Ishikawa (cell line): ENCODE data around the gene TBX20.

Experiments used
- CEBPB ChIP-seq: IDR thresholded peaks from 2 replicates; pipeline ENCODE4 v1.6.1; 2012
- CREB1 ChIP-seq: IDR thresholded peaks from 2 replicates; pipeline ENCODE4 v1.6.1; 2012; ENCODE audit warnings: low read depth
- EGR1 ChIP-seq: IDR thresholded peaks from 2 replicates; pipeline ENCODE4 v1.6.1; 2012
- EP300 ChIP-seq: IDR thresholded peaks from 2 replicates; pipeline ENCODE4 v1.6.1; 2012; ENCODE audit warnings: borderline replicate concordance
- FOXM1 ChIP-seq: IDR thresholded peaks from 2 replicates; pipeline ENCODE4 v1.6.1; 2012; ENCODE audit warnings: low read depth, borderline replicate concordance
- MAX ChIP-seq: IDR thresholded peaks from 2 replicates; pipeline ENCODE4 v1.6.1; 2012
- NFIC ChIP-seq: IDR thresholded peaks from 2 replicates; pipeline ENCODE4 v1.6.1; 2012
- RAD21 ChIP-seq: IDR thresholded peaks from 2 replicates; pipeline ENCODE4 v1.6.1; 2012; ENCODE audit warnings: low read depth
- REST ChIP-seq: IDR thresholded peaks from 2 replicates; pipeline ENCODE4 v1.6.1; 2012; ENCODE audit warnings: low read depth, mild to moderate bottlenecking
- TAF1 ChIP-seq: IDR thresholded peaks from 2 replicates; pipeline ENCODE4 v1.6.1; 2012; ENCODE audit warnings: low read depth, mild to moderate bottlenecking
- USF1 ChIP-seq: IDR thresholded peaks from 2 replicates; pipeline ENCODE4 v1.6.1; 2012
- YY1 ChIP-seq: IDR thresholded peaks from 2 replicates; pipeline ENCODE4 v1.6.1; 2012; ENCODE audit warnings: low read depth

GRCh38 chr7:35254496-35255442, 869 bp upstream of the TBX20 start:
- TF ChIP-seq NFIC (no peak), TAF1 (no peak), CEBPB (no peak), FOXM1 (no peak), EP300 (no peak), REST (no peak), RAD21 (no peak), CREB1 (no peak), MAX (no peak), EGR1 (no peak), USF1 (no peak), YY1 (no peak)
